GM06990 (cell line): ENCODE results near the gene CDC42BPG.

Experiments used
- DNase-seq: peaks from one replicate; pipeline ENCODE4 v3.0.0-alpha.2; 2011; ENCODE audit not compliant: insufficient read length; ENCODE audit errors: extremely low read depth
- H3K27me3 ChIP-seq: replicated peaks from 2 replicates; pipeline ENCODE4 v1.6.0; 2011; ENCODE audit warnings: low read length; ENCODE audit not compliant: control insufficient read depth, insufficient read depth
- H3K36me3 ChIP-seq: 2 replicates; pipeline ENCODE4 v1.5.1; 2011; ENCODE audit warnings: low read length; ENCODE audit not compliant: control insufficient read depth, insufficient read depth
- H3K4me3 ChIP-seq: replicated peaks from 2 replicates; pipeline ENCODE4 v1.5.1; 2011; ENCODE audit warnings: low read depth, mild to moderate bottlenecking, control low read depth, low read length
- CTCF ChIP-seq: IDR thresholded peaks from 2 replicates; pipeline ENCODE4 v1.5.1; 2011; ENCODE audit warnings: low read length, control low read depth, mild to moderate bottlenecking, inconsistent platforms; ENCODE audit not compliant: insufficient read depth, poor library complexity, severe bottlenecking

Gene CDC42BPG

GRCh38 chr11:64855596-64856304 lies 11.3 kb upstream of the CDC42BPG start:
- no peak for TF ChIP-seq CTCF
- DNase-seq: no peak
- peaks cover 53% of the 10 kb centered on the region for H3K36me3 ChIP-seq
- no peaks in the 10 kb centered on the region for H3K27me3 ChIP-seq
- no peak overlapping the region for H3K4me3 ChIP-seq

GRCh38 chr11:64854534-64855502 lies 10.4 kb upstream of the CDC42BPG start:
- no peak for DNase-seq
- H3K4me3 ChIP-seq: no peak overlapping the region
- no peak for TF ChIP-seq CTCF
- peaks cover 50% of the 10 kb centered on the region for H3K36me3 ChIP-seq
- H3K27me3 ChIP-seq: no peaks in the 10 kb centered on the region

- H3K4me3 ChIP-seq: no peak overlapping the region
- no peak for DNase-seq
- H3K27me3 ChIP-seq: no peaks in the 10 kb centered on the region
- no peak for TF ChIP-seq CTCF
- H3K36me3 ChIP-seq: peaks cover 50% of the 10 kb centered on the region
Measured at GRCh38 chr11:64854157-64854533, 9.7 kb upstream of the CDC42BPG start.

GRCh38 chr11:64853709-64854108 lies 9.3 kb upstream of the CDC42BPG start:
- no peak for TF ChIP-seq CTCF
- no peak for DNase-seq
- no peaks in the 10 kb centered on the region for H3K27me3 ChIP-seq
- H3K36me3 ChIP-seq: peaks cover 48% of the 10 kb centered on the region
- no peak overlapping the region for H3K4me3 ChIP-seq

- no peak for TF ChIP-seq CTCF
- Histone ChIP-seq H3K4me3 (no peak overlapping the region; the same call in 1 of the 2 replicates), H3K36me3 (peaks cover 43% of the 10 kb centered on the region), H3K27me3 (no peaks in the 10 kb centered on the region)
- no peak for DNase-seq
Measured at GRCh38 chr11:64852804-64853509, 8.5 kb upstream of the CDC42BPG start.
